ENCODE measurements around the gene PPP1R9A.
A peak's percentile ranks its signal among the peaks of the same experiment; 100 is the strongest.

PPP1R9A gene

DNA sequence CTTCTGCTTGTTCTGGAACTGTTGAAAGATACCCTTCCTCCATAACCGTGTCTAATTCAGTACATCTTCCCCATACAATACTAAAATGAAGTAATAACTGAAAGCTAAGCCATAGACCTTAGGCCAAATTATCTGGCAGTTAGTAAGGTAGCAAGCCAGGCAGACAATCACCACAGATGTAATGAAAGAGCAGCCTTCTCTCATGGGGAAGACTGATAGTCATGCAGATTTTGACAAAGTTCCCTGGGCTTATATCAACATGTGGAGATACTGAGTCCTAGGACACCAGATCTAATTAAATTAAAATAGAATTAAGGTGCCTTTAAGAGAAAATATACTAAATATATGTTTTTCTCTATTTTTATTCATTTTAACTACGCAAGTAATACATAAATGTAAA lies 355.5 kb downstream of the PPP1R9A start:
- Histone ChIP-seq H3K27me3 (ENCODE audit: control insufficient read depth in 3 of 3, insufficient read depth in 3 of 3, low read depth in 1 of 3, low read length in 3 of 3) (no peaks in the 10 kb centered on the region), H2BK120ac (ENCODE audit: low read depth, low read length) (no peak overlapping the region), H4K8ac (ENCODE audit: low read depth, low read length) (no peak overlapping the region), H3K9me3 (replicated peaks in 1 of 2; ENCODE audit: control insufficient read depth in 2 of 2, insufficient read depth in 1 of 2, low read depth in 1 of 2, low read length in 2 of 2) (no peaks in the 10 kb centered on the region), H2BK15ac (ENCODE audit: low read length) (no peak overlapping the region), H3K14ac (ENCODE audit: low read length) (no peak overlapping the region), H3K27ac (replicated peaks; ENCODE audit: low read length) (no peak overlapping the region), H2BK12ac (ENCODE audit: low read length) (no peak overlapping the region), H3K4me3 (ENCODE audit: low read length in 2 of 2) (no peak overlapping the region), H3K4ac (ENCODE audit: low read length) (no peak overlapping the region), H3K9ac (ENCODE audit: low read depth, low read length, poor library complexity) (no peak overlapping the region), H3K79me1 (ENCODE audit: low read depth, low read length) (peaks cover 2% of the 10 kb centered on the region), H2BK5ac (ENCODE audit: low read length) (no peak overlapping the region), H4K91ac (ENCODE audit: low read depth, low read length, poor library complexity) (no peak overlapping the region), H3K36me3 (replicated peaks in 1 of 2; ENCODE audit: control insufficient read depth in 2 of 2, insufficient read depth in 2 of 2, low read length in 2 of 2) (no peaks in the 10 kb centered on the region), H2AK5ac (ENCODE audit: low read depth, low read length) (no peak overlapping the region), H3K23ac (ENCODE audit: low read depth, low read length, poor library complexity) (no peak overlapping the region), H3K4me2 (ENCODE audit: insufficient read depth, low read length, poor library complexity, severe bottlenecking) (no peak overlapping the region), H3K18ac (ENCODE audit: low read length) (no peak overlapping the region), H3K4me1 (ENCODE audit: control insufficient read depth in 2 of 2, insufficient read depth in 1 of 2, low read depth in 1 of 2, low read length in 2 of 2) (peaks cover 0 to 11% of the 10 kb centered on the region in 2 donors), H2AFZ (ENCODE audit: low read length) (no peak overlapping the region)
- DNase-seq (ENCODE audit: low spot score) = no peak
- WGBS, 2 donors (ENCODE audit: extremely low coverage in 2 of 2, insufficient read length in 2 of 2, insufficient replicate concordance in 1 of 2) = no CpG with 5 or more reads among the region's 2 CpGs

DNA sequence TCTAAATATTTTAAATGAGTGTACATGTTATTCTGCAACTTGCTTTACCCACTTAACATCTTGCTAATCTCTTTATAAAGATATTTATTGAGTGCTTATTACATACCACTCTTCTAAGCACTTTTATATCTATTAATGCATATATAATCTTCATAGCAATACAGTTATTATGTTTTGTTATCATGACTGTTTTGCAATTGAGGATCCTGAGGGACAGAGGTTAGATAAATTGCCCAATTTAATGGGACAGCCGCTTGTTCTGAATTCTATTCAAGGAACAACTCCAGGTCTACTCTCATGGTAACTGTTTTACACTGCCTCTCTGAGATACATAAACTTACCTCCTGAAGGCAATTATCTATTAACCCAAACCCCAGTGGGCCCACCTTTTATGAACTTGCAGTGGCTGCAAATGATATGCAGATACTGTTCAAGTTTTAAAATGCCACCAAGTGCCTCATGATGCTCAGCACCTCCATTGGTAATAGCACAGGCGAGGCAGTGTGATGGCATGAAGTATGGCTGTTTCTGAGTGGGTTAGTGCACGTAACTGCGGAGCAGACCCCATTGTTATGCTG lies 356.5 kb downstream of the PPP1R9A start:
- H2BK15ac ChIP-seq (ENCODE audit: low read length) = no peak overlapping the region
- no peak overlapping the region for H2BK5ac ChIP-seq (ENCODE audit: low read length)
- no peak overlapping the region for H3K23ac ChIP-seq (ENCODE audit: low read depth, low read length, poor library complexity)
- H3K27me3 ChIP-seq (ENCODE audit: control insufficient read depth in 3 of 3, insufficient read depth in 3 of 3, low read depth in 1 of 3, low read length in 3 of 3) = no peaks in the 10 kb centered on the region
- H2BK120ac ChIP-seq (ENCODE audit: low read depth, low read length) = no peak overlapping the region
- no peak overlapping the region for H3K27ac ChIP-seq (replicated peaks; ENCODE audit: low read length)
- H2AFZ ChIP-seq (ENCODE audit: low read length) = no peak overlapping the region
- peaks cover 0 to 11% of the 10 kb centered on the region in 2 donors for H3K4me1 ChIP-seq (ENCODE audit: control insufficient read depth in 2 of 2, insufficient read depth in 1 of 2, low read depth in 1 of 2, low read length in 2 of 2)
- no peak overlapping the region for H3K18ac ChIP-seq (ENCODE audit: low read length)
- no CpG with 5 or more reads among the region's 4 CpGs for WGBS, 2 donors (ENCODE audit: extremely low coverage in 2 of 2, insufficient read length in 2 of 2, insufficient replicate concordance in 1 of 2)
- H3K14ac ChIP-seq (ENCODE audit: low read length) = no peak overlapping the region
- H3K4ac ChIP-seq (ENCODE audit: low read length) = no peak overlapping the region
- H3K4me2 ChIP-seq (ENCODE audit: insufficient read depth, low read length, poor library complexity, severe bottlenecking) = no peak overlapping the region
- no peak overlapping the region for H2BK12ac ChIP-seq (ENCODE audit: low read length)
- H4K91ac ChIP-seq (ENCODE audit: low read depth, low read length, poor library complexity) = no peak overlapping the region
- peak overlapping the region; percentile 66 for H3K9ac ChIP-seq (ENCODE audit: low read depth, low read length, poor library complexity)
- no peak overlapping the region for H3K4me3 ChIP-seq (ENCODE audit: low read length in 2 of 2)
- DNase-seq (ENCODE audit: low spot score) = no peak
- no peaks in the 10 kb centered on the region for H3K36me3 ChIP-seq (replicated peaks in 1 of 2; ENCODE audit: control insufficient read depth in 2 of 2, insufficient read depth in 2 of 2, low read length in 2 of 2)
- H2AK5ac ChIP-seq (ENCODE audit: low read depth, low read length) = no peak overlapping the region
- no peaks in the 10 kb centered on the region for H3K9me3 ChIP-seq (replicated peaks in 1 of 2; ENCODE audit: control insufficient read depth in 2 of 2, insufficient read depth in 1 of 2, low read depth in 1 of 2, low read length in 2 of 2)
- H4K8ac ChIP-seq (ENCODE audit: low read depth, low read length) = no peak overlapping the region
- peaks cover 2% of the 10 kb centered on the region for H3K79me1 ChIP-seq (ENCODE audit: low read depth, low read length)

DNA sequence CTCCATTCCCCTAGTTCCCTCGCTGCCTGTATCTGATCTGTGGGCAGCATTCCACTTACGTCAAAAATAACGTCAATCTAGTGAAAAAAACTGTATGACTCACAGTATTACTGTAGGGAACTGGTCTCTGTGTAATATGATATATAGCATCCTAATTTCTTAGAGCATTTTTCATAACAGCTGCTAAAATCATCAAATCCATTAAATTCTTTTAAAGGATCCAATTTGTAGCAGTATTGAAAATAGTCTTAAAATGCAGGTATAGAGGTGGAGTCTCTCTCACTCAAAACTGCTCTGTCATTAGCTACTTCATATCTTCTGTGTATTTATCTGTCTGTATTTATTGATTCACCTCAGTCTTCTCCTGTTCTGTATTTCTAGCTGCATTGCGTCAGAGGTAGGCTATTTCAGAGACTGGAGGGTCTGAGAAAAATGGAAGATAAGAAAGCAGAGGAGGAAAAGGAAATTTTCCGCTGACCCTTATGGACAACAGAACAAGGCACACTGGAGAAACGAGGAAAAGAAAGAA lies 357.0 kb downstream of the PPP1R9A start:
- Histone ChIP-seq H2BK120ac (ENCODE audit: low read depth, low read length) (no peak overlapping the region), H2AK5ac (ENCODE audit: low read depth, low read length) (no peak overlapping the region), H3K27ac (replicated peaks; ENCODE audit: low read length) (no peak overlapping the region), H4K8ac (ENCODE audit: low read depth, low read length) (no peak overlapping the region), H3K18ac (ENCODE audit: low read length) (no peak overlapping the region), H3K79me1 (ENCODE audit: low read depth, low read length) (peaks cover 2% of the 10 kb centered on the region), H2BK12ac (ENCODE audit: low read length) (no peak overlapping the region), H3K27me3 (ENCODE audit: control insufficient read depth in 3 of 3, insufficient read depth in 3 of 3, low read depth in 1 of 3, low read length in 3 of 3) (no peaks in the 10 kb centered on the region), H2BK5ac (ENCODE audit: low read length) (no peak overlapping the region), H3K4me3 (ENCODE audit: low read length in 2 of 2) (no peak overlapping the region), H3K14ac (ENCODE audit: low read length) (no peak overlapping the region), H2BK15ac (ENCODE audit: low read length) (no peak overlapping the region), H3K9me3 (replicated peaks in 1 of 2; ENCODE audit: control insufficient read depth in 2 of 2, insufficient read depth in 1 of 2, low read depth in 1 of 2, low read length in 2 of 2) (no peaks in the 10 kb centered on the region), H3K23ac (ENCODE audit: low read depth, low read length, poor library complexity) (no peak overlapping the region), H2AFZ (ENCODE audit: low read length) (no peak overlapping the region), H3K4ac (ENCODE audit: low read length) (no peak overlapping the region), H4K91ac (ENCODE audit: low read depth, low read length, poor library complexity) (no peak overlapping the region), H3K4me1 (ENCODE audit: control insufficient read depth in 2 of 2, insufficient read depth in 1 of 2, low read depth in 1 of 2, low read length in 2 of 2) (peaks cover 0 to 11% of the 10 kb centered on the region in 2 donors), H3K36me3 (replicated peaks in 1 of 2; ENCODE audit: control insufficient read depth in 2 of 2, insufficient read depth in 2 of 2, low read length in 2 of 2) (no peaks in the 10 kb centered on the region), H3K4me2 (ENCODE audit: insufficient read depth, low read length, poor library complexity, severe bottlenecking) (no peak overlapping the region), H3K9ac (ENCODE audit: low read depth, low read length, poor library complexity) (peak overlapping the region; percentile 66)
- no CpG with 5 or more reads among the region's 6 CpGs for WGBS, 2 donors (ENCODE audit: extremely low coverage in 2 of 2, insufficient read length in 2 of 2, insufficient replicate concordance in 1 of 2)
- no peak for DNase-seq (ENCODE audit: low spot score)

DNA sequence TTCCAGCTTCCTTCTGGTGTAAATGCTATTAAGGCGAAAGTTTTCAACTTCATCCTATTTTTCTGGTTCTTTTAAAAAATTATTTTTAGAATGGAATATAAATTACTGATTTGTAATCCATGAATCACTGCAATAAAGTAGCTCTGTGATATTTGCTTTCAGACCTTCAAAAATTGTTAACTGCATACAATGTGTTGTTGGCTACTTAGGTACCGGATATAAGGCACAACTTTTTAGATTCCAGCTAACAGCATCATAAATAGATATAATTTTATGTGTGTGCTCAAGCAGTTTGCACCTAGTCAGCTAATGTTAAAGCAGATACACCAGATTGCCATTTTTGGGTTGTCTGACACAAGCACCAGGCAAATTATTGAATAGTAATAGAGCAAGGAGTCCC lies 358.2 kb downstream of the PPP1R9A start:
- H2BK12ac ChIP-seq (ENCODE audit: low read length) = no peak overlapping the region
- H4K91ac ChIP-seq (ENCODE audit: low read depth, low read length, poor library complexity) = no peak overlapping the region
- H3K27ac ChIP-seq (replicated peaks; ENCODE audit: low read length) = no peak overlapping the region
- H3K36me3 ChIP-seq (replicated peaks in 1 of 2; ENCODE audit: control insufficient read depth in 2 of 2, insufficient read depth in 2 of 2, low read length in 2 of 2) = peaks cover 0 to 4% of the 10 kb centered on the region in 2 donors
- H2BK15ac ChIP-seq (ENCODE audit: low read length) = no peak overlapping the region
- no peak overlapping the region for H3K4me3 ChIP-seq (ENCODE audit: low read length in 2 of 2)
- no peaks in the 10 kb centered on the region for H3K9me3 ChIP-seq (replicated peaks in 1 of 2; ENCODE audit: control insufficient read depth in 2 of 2, insufficient read depth in 1 of 2, low read depth in 1 of 2, low read length in 2 of 2)
- no CpG with 5 or more reads among the region's 2 CpGs for WGBS, 2 donors (ENCODE audit: extremely low coverage in 2 of 2, insufficient read length in 2 of 2, insufficient replicate concordance in 1 of 2)
- no peaks in the 10 kb centered on the region for H3K27me3 ChIP-seq (ENCODE audit: control insufficient read depth in 3 of 3, insufficient read depth in 3 of 3, low read depth in 1 of 3, low read length in 3 of 3)
- peaks cover 0 to 11% of the 10 kb centered on the region in 2 donors for H3K4me1 ChIP-seq (ENCODE audit: control insufficient read depth in 2 of 2, insufficient read depth in 1 of 2, low read depth in 1 of 2, low read length in 2 of 2)
- H3K18ac ChIP-seq (ENCODE audit: low read length) = no peak overlapping the region
- H3K79me1 ChIP-seq (ENCODE audit: low read depth, low read length) = peaks cover 2% of the 10 kb centered on the region
- H4K8ac ChIP-seq (ENCODE audit: low read depth, low read length) = no peak overlapping the region
- H3K23ac ChIP-seq (ENCODE audit: low read depth, low read length, poor library complexity) = no peak overlapping the region
- no peak overlapping the region for H3K9ac ChIP-seq (ENCODE audit: low read depth, low read length, poor library complexity)
- H3K4me2 ChIP-seq (ENCODE audit: insufficient read depth, low read length, poor library complexity, severe bottlenecking) = no peak overlapping the region
- no peak overlapping the region for H2BK5ac ChIP-seq (ENCODE audit: low read length)
- no peak overlapping the region for H2AK5ac ChIP-seq (ENCODE audit: low read depth, low read length)
- H3K4ac ChIP-seq (ENCODE audit: low read length) = no peak overlapping the region
- no peak for DNase-seq (ENCODE audit: low spot score)
- H2BK120ac ChIP-seq (ENCODE audit: low read depth, low read length) = no peak overlapping the region
- H2AFZ ChIP-seq (ENCODE audit: low read length) = no peak overlapping the region
- no peak overlapping the region for H3K14ac ChIP-seq (ENCODE audit: low read length)
